Heart right ventricle (tissue), 16 donors: ENCODE data around the gene MAB21L4. TPM values are rescaled to one million over a fixed set of nuclear protein-coding genes. Genes with fewer than 3 reads are reported as not detected.

Experiments
- ATAC-seq, 8 donors: fragments of 200-7000 bp; cut with Tn5 transposase; one replicate each; pipeline ENCODE4 v1.9.1; 2020; ENCODE audit warnings: mild to moderate bottlenecking in 8 of 8, moderate library complexity in 8 of 8, moderate number of reproducible peaks in 1 of 8
- DNase-seq, 2 donors: peaks; one replicate each; pipeline ENCODE4 v3.0.0-alpha.2; 2020
- H3K27ac ChIP-seq, 10 donors: fragments of 200-600 bp; sonication (generic) in 2 of 10; one replicate each; pipeline versions ENCODE4 v1.5.0 to v1.8.0; 2020 to 2022; ENCODE audit warnings: mild to moderate bottlenecking in 3 of 10
- H3K27me3 ChIP-seq, 7 donors: fragments of 200-600 bp; one replicate each; pipeline ENCODE4 v1.8.0; 2021 to 2022; ENCODE audit warnings: mild to moderate bottlenecking in 2 of 7
- H3K36me3 ChIP-seq, 9 donors: fragments of 200-600 bp; sonication (generic) in 1 of 9; one replicate each; pipeline versions ENCODE4 v1.5.0 to v1.8.0; 2020 to 2022; ENCODE audit warnings: mild to moderate bottlenecking in 2 of 9
- H3K4me1 ChIP-seq, 9 donors: fragments of 200-600 bp; sonication (generic) in 1 of 9; one replicate each; pipeline versions ENCODE4 v1.5.0 to v1.8.0; 2020 to 2022; ENCODE audit warnings: mild to moderate bottlenecking in 4 of 9
- H3K4me3 ChIP-seq, 10 donors: fragments of 200-600 bp; sonication (generic) in 2 of 10; one replicate each; pipeline versions ENCODE4 v1.5.0 to v1.8.0; 2020 to 2022; ENCODE audit warnings: mild to moderate bottlenecking in 7 of 10, moderate library complexity in 2 of 10
- H3K9me3 ChIP-seq, 11 donors: fragments of 200-600 bp in 10 of 11; sonication (generic) in 2 of 11; one replicate each; pipeline versions ENCODE4 v1.5.0 to v1.8.0; 2013 to 2022; ENCODE audit warnings: mild to moderate bottlenecking in 2 of 11, control low read depth in 1 of 11, moderate library complexity in 1 of 11
- WGBS, 2 donors: extraction: QIAGEN DNeasy Blood & Tissue Kit; methylation state at CpG; one replicate each; pipeline ENCODE4 v1.1.7; 2013; ENCODE audit warnings: inconsistent platforms in 1 of 2; 5-methylcytosine and 5-hydroxymethylcytosine counted together
- intact Hi-C, 10 donors: fragments of 100-400 bp; cut with DNase I; formaldehyde crosslinking; loops; one replicate each; pipeline versions ENCODE4 v1.11.1 to v1.14.2; 2022
- polyA plus RNA-seq, 2 donors: library from polyadenylated mRNA; stranded (reverse); fragments of 200-250 nt; gene quantifications; one replicate each; pipeline ENCODE4 v1.2.3, GENCODE V29; 2013
- total RNA-seq, 10 donors: library from RNA; stranded (reverse); fragmentation: NEBNext Ultra II Directional in 3 of 10; extraction: Animal tissue kit (Norgen Biotek cat#: 25700) in 3 of 10; gene quantifications; one replicate each; pipeline versions ENCODE4 v1.2.1 to v1.2.4, GENCODE V29; 2021 to 2023
- TF ChIP-seq, protein P1 (sequence below), 9 donors: fragments of 200-600 bp; sonication (generic) in 2 of 9; IDR thresholded peaks; one replicate each; pipeline versions ENCODE4 v1.5.0 to v1.8.0; 2021 to 2022; ENCODE audit warnings: antibody characterized with exemption in 9 of 9, mild to moderate bottlenecking in 5 of 9, moderate library complexity in 1 of 9
- donor health status: Arrhythmogenic right ventricular cardiomyopathy.
- donor health status: ischemic (EF 13 %, LVEDD 7.1; RV severe dilation, severe dysfunction).
- donor health status: healthy with polysubstance abuse.
- donor health status: DM: no; HTN: yes; CAD: no.
- donor health status: DM: no; HTN: no; CAD: no.
- donor health status: ischemic (EF 25% LVEDD 6.9; RV normal size, moderate dysfunction).
- donor health status: ischemic (EF 25% LVEDD 5.7; RV mildly dilated, moderate dysfunction).
- donor health status: healthy.
- donor health status: DM: yes; HTN: yes; CAD: no.
- donor health status: Ischemic cardiomyopathy.
- donor health status: ischemic (EF 35%, LVEDD 5.7; RV mildly dilated, moderate dysfunction).
- donor health status: nonischemic (EF 11% LVEDD 7.7; RV severe dilation, severe dysfunction).
- donor health status: DM: yes; HTN: yes; CAD: no.
- donor health status: PGD.
- donor health status: ischemic (EF 29% LVEDD 5.4; RV normal size, mild dysfunction).
- donor health status: nonischemic (EF 23%, LVEDD 6.1; RV moderate dilation, normal function).

Gene MAB21L4
- total and polyA plus RNA-seq, 12 donors: 0.06 to 0.32 (median 0.29) TPM; not detected in 9

DNA sequence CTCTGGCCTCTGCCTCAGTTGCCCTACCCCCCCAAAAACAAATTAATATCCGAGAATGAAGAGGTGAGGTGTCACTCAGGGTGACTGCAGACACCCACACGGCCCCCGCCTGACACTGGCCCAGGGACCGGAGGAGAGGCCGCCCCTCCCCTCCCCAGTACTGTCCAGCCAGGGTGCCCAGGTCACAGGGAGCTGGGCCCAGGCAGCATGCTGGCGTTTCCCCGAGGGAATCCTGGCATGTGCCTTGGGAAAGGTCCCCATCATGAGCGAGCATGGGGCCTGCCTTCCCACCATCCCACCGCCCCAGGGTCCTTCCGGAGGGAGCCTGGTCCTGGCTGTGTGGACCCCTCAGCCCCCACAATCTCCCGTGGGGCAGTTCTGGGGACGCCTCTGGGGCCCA lies 3.0 kb downstream of the MAB21L4 start:
- Histone ChIP-seq H3K27ac (no peak overlapping the region), H3K36me3 (no peaks in the 10 kb centered on the region), H3K9me3 (no peaks in the 10 kb centered on the region), H3K27me3 (peaks cover 0 to 3% (median 0%) of the 10 kb centered on the region in 7 donors), H3K4me3 (no peak overlapping the region), H3K4me1 (peaks cover 1 to 17% (median 8%) of the 10 kb centered on the region in 9 donors)
- DNase-seq (no peak), ATAC-seq (no peak)
- WGBS, 2 donors: 83 to 84% methylated on average over 12 of the region's 12 CpGs
- intact Hi-C loops: no loop called here
- TF ChIP-seq, protein P1, sequence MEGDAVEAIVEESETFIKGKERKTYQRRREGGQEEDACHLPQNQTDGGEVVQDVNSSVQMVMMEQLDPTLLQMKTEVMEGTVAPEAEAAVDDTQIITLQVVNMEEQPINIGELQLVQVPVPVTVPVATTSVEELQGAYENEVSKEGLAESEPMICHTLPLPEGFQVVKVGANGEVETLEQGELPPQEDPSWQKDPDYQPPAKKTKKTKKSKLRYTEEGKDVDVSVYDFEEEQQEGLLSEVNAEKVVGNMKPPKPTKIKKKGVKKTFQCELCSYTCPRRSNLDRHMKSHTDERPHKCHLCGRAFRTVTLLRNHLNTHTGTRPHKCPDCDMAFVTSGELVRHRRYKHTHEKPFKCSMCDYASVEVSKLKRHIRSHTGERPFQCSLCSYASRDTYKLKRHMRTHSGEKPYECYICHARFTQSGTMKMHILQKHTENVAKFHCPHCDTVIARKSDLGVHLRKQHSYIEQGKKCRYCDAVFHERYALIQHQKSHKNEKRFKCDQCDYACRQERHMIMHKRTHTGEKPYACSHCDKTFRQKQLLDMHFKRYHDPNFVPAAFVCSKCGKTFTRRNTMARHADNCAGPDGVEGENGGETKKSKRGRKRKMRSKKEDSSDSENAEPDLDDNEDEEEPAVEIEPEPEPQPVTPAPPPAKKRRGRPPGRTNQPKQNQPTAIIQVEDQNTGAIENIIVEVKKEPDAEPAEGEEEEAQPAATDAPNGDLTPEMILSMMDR (IDR thresholded peaks at IDR 0.05): no peak

DNA sequence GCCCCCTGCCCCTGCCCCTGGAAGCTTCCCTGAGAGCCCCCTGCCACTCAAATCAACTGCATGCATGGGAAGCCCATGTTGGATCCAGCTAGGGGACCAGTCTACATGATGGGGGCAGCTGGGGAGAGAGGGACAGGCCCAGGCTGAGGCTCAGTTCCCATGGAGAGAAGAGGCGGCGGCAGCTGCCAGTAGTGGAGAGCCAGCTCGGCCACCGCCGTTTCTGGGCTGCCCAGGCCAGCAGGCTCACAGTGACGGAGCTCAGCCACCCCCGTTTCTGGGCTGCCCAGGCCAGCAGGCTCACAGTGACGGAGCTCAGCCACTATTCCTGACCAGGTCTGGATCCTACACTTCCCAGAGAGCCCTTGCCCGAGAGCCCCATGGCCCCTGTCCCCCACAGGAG lies 3.6 kb downstream of the MAB21L4 start:
- ATAC-seq (no peak), DNase-seq (peak in 1 of 2 donors; percentile 10)
- 76 to 77% methylated on average over 9 of the region's 9 CpGs for WGBS, 2 donors
- no peak overlapping the region for H3K27ac ChIP-seq
- TF ChIP-seq, protein P1 (IDR thresholded peaks at IDR 0.05): no peak
- peaks cover 0 to 3% (median 0%) of the 10 kb centered on the region in 7 donors for H3K27me3 ChIP-seq
- peaks cover 0 to 11% (median 2%) of the 10 kb centered on the region in 9 donors for H3K4me1 ChIP-seq
- intact Hi-C loops: no loop called here
- H3K36me3 ChIP-seq: no peaks in the 10 kb centered on the region
- H3K9me3 ChIP-seq: no peaks in the 10 kb centered on the region
- H3K4me3 ChIP-seq: no peak overlapping the region

DNA sequence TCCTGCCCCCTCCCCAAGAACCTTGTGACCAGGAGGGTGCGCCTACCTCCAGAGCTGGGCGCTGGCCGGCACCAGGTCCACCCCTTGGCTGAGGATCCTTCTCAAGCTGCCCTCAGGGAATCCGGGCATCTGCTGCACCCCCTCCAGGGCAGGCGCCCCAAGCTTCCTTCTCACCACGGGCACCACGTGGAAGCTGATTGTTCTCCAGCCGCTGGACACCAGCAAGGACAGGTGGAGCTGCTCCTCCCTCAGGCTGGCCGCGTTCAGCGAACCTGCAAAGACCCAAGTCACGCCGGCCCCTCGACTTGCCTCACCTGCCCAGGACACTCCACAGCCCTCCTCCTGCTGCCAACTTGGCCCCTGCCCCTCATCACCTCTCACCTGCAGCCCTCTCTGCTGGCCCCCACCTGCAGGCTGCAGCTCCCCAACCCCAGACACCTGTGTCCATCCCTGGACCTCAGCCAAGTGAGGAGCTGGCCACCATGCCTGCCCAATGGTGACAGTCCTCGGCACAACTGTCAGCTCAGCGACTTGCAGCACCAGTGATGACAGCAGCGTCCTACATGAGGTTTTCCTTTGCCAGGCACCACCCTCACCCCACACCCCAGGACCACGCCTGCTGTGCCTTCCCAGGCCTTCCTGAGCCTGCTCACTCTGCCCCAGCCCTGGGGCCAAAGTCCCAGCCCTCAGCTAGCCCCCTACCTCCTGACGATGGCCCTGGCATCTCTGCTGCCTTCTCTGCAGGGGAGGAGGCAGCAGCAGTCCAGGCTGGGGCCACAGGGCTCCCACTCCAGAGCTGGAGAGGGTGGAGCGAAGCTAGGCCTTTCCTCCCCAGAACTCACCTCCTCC lies 4.2 kb downstream of the MAB21L4 start:
- no peaks in the 10 kb centered on the region for H3K9me3 ChIP-seq
- peak in 1 of 2 donors; percentile 3 for DNase-seq

DNA sequence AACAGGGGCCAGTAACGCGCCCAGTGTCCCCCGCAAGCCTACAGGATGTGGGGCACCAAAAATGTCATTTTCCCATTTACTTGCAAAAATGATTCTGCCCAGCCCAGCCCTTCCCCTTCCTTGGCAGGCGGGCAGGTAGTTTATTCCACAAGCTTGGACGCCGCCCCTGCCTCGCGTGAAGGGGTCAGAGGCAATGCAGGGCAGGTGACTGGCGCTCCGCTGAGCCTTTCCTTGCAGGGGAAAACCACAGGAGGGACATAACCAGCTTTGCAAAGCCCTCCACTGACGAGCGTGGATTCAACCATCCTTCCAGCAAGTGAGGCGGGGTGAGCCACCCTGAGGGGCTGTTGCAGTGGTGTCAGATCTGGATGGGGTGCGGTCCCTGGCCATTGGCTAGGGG lies 5.3 kb downstream of the MAB21L4 start:
- Histone ChIP-seq H3K4me3 (no peak overlapping the region), H3K4me1 (peaks cover 0 to 9% (median 0%) of the 10 kb centered on the region in 9 donors), H3K27me3 (no peaks in the 10 kb centered on the region), H3K9me3 (no peaks in the 10 kb centered on the region), H3K27ac (no peak overlapping the region), H3K36me3 (no peaks in the 10 kb centered on the region)
- TF ChIP-seq, protein P1 (IDR thresholded peaks at IDR 0.05): no peak
- DNase-seq (no peak), ATAC-seq (no peak)
- intact Hi-C loops: no loop called here
- 80 to 84% methylated on average over 14 of the region's 14 CpGs for WGBS, 2 donors

More for the DNA sequence above, 4.2 kb downstream of the MAB21L4 start:
- Histone ChIP-seq H3K27ac (no peak overlapping the region), H3K4me3 (no peak overlapping the region), H3K27me3 (peaks cover 0 to 3% (median 0%) of the 10 kb centered on the region in 7 donors), H3K4me1 (peaks cover 0 to 9% (median 0%) of the 10 kb centered on the region in 9 donors), H3K36me3 (no peaks in the 10 kb centered on the region)
- 79 to 83% methylated on average over 20 of the region's 20 CpGs for WGBS, 2 donors
- ATAC-seq: no peak
- intact Hi-C loops: no loop called here
- TF ChIP-seq, protein P1 (IDR thresholded peaks at IDR 0.05): no peak
